Lower leg skin (tissue), 3 donors: ENCODE data around the gene TCF20.

Experiments used
- POLR2A ChIP-seq, 2 donors: fragments of 450-650 bp; IDR thresholded peaks; one replicate each; pipeline ENCODE4 v1.6.1; 2016 to 2017; ENCODE audit warnings: antibody characterized with exemption in 2 of 2, mild to moderate bottlenecking in 1 of 2, moderate library complexity in 1 of 2
- TF ChIP-seq, protein P1 (sequence below), 3 donors: fragments of 450-650 bp; IDR thresholded peaks; one replicate each; pipeline ENCODE4 v1.5.1; 2016; ENCODE audit warnings: antibody characterized with exemption in 3 of 3, mild to moderate bottlenecking in 3 of 3, moderate library complexity in 2 of 3

DNA sequence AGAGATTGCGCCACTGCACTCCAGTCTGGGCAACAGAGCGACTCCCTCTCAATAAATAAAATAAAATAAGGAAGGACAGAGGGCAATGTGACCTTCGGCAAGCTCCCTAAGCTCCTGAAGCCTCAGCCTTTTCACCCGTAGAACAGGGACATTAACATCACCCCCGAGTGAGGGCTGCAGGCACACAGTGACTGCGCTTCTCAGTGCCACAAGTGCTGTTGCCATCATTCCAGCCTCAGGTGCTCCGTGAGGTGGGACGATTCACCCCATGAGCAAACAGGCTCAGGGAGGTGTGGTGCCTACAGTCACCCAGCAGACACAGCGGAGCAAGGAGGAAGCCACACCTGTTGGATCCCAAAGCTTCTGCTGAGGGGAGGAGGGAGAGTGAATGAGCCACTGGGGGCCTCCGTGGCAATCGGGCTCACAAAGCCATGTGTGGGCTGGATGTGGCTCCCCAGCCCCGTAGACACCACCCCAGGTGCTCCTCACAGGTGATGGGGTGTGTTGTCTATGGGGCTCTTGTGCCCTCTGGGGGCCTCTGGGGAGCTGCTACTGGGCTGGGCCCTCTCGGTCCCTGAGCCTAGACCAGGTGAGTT lies 9.1 kb upstream of the TCF20 start:
- TF ChIP-seq, protein P1, sequence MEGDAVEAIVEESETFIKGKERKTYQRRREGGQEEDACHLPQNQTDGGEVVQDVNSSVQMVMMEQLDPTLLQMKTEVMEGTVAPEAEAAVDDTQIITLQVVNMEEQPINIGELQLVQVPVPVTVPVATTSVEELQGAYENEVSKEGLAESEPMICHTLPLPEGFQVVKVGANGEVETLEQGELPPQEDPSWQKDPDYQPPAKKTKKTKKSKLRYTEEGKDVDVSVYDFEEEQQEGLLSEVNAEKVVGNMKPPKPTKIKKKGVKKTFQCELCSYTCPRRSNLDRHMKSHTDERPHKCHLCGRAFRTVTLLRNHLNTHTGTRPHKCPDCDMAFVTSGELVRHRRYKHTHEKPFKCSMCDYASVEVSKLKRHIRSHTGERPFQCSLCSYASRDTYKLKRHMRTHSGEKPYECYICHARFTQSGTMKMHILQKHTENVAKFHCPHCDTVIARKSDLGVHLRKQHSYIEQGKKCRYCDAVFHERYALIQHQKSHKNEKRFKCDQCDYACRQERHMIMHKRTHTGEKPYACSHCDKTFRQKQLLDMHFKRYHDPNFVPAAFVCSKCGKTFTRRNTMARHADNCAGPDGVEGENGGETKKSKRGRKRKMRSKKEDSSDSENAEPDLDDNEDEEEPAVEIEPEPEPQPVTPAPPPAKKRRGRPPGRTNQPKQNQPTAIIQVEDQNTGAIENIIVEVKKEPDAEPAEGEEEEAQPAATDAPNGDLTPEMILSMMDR (IDR thresholded peaks at IDR 0.05) = no peak
- no peak for TF ChIP-seq POLR2A (IDR thresholded peaks at IDR 0.05)
